LNCaP clone FGC (cell line): ENCODE measurements around the gene REEP6.
A peak's percentile ranks its signal among the peaks of the same experiment; 100 is the strongest.
"Not testable (repeated sequence)": the region's sequence is repeated elsewhere in the genome, so short reads cannot be mapped to it uniquely, and the experiment has no call there.

Experiments
- DNase-seq: peaks from one replicate; pipeline ENCODE4 v3.0.0-alpha.2; 2011; ENCODE audit warnings: low read depth
- H3K4me3 ChIP-seq: 2 replicates; pipeline ENCODE4 v1.5.1; 2011; ENCODE audit warnings: mild to moderate bottlenecking, low read depth, low read length, control low read depth
- TF ChIP-seq, protein P1 (sequence below): IDR thresholded peaks from 2 replicates; pipeline ENCODE4 v1.5.1; 2012; ENCODE audit warnings: mild to moderate bottlenecking; ENCODE audit not compliant: control insufficient read depth, insufficient read depth; ENCODE audit errors: extremely low read depth

REEP6 gene

DNA sequence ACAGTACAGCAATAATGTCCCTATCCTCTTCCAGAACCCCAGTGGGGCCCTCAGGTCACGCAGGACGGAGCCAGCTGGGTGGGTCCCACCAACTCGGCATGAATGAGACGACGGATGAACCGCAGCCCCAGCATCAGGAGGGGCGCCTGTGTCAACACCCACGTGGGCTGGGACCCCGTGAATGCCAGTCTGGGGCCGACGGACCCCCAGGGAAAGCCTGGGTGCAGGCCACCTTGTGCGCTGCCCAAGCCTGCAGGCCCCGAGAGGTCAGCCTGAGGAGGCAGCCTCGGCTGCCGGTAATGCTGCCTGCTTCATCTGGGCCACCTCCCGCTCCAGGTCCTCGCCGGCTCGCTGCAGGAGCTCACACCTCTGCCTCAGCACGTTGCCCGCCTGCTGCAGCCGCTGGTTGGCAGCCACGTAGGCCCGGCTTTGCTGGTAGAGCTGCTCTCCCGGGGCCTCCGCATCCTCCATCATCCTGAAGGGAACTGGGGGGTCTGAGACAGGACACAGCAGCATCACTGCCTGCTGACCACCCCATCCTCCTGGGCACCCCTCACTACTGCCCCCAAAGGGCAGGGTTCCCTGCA, 16.1 kb upstream of the REEP6 start:
- no peak for DNase-seq
- H3K4me3 ChIP-seq: no peak overlapping the region
- TF ChIP-seq, protein P1, sequence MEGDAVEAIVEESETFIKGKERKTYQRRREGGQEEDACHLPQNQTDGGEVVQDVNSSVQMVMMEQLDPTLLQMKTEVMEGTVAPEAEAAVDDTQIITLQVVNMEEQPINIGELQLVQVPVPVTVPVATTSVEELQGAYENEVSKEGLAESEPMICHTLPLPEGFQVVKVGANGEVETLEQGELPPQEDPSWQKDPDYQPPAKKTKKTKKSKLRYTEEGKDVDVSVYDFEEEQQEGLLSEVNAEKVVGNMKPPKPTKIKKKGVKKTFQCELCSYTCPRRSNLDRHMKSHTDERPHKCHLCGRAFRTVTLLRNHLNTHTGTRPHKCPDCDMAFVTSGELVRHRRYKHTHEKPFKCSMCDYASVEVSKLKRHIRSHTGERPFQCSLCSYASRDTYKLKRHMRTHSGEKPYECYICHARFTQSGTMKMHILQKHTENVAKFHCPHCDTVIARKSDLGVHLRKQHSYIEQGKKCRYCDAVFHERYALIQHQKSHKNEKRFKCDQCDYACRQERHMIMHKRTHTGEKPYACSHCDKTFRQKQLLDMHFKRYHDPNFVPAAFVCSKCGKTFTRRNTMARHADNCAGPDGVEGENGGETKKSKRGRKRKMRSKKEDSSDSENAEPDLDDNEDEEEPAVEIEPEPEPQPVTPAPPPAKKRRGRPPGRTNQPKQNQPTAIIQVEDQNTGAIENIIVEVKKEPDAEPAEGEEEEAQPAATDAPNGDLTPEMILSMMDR: no peak

DNA sequence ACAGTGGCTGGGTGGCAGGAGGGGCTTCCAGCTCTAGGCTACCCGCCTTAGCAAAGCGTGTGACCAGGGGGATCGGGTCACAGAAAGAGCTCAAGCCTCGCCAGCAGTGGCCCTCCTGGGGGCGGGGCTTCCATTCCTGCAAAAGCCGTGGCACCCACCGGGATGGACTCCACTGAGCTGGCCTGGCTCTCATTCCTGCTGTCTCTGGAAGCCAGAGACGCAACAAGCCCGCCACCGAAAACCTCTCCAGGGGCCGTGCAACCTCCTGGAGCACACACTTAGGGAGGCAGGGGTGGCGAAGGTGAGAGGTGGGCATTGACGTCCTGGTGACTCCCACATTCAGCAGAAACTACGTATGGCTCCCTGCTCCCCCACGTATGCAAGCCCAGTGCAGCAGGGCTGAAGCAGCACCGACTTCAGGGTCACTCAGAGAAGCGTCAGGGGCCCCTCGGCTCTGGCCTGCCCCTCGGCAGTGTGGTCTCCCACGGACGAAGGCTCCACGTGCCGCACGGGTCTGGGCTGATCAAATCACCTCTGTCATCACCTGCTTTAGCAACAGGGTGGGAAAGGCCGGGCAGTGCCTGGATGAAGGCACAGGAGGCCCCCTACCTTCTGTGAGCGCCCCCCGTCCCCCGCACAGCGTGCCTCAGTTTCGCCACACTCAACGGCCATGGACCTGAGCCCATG, 15.1 kb upstream of the REEP6 start:
- TF ChIP-seq, protein P1: no peak
- no peak for DNase-seq
- no peak overlapping the region for H3K4me3 ChIP-seq

DNA sequence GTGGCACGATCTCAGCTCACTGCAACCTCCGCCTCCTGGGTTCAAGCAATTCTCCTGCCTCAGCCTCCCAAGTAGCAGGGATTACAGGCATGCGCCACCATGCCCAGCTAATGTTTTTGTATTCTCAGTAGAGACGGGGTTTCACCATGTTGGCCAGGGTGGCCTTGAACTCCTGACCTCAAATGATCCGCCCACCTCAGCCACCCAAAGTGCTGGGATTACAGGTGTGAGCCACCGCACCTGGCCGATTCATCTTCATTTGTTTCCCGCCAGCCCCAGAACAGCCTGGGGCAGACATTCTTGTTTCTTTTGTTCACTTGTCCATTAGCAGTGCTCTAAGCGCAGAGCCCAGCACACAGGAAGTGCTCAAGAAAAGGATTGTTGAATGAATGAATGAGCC, 13.9 kb upstream of the REEP6 start:
- DNase-seq, H3K4me3 ChIP-seq: not testable (repeated sequence)

DNA sequence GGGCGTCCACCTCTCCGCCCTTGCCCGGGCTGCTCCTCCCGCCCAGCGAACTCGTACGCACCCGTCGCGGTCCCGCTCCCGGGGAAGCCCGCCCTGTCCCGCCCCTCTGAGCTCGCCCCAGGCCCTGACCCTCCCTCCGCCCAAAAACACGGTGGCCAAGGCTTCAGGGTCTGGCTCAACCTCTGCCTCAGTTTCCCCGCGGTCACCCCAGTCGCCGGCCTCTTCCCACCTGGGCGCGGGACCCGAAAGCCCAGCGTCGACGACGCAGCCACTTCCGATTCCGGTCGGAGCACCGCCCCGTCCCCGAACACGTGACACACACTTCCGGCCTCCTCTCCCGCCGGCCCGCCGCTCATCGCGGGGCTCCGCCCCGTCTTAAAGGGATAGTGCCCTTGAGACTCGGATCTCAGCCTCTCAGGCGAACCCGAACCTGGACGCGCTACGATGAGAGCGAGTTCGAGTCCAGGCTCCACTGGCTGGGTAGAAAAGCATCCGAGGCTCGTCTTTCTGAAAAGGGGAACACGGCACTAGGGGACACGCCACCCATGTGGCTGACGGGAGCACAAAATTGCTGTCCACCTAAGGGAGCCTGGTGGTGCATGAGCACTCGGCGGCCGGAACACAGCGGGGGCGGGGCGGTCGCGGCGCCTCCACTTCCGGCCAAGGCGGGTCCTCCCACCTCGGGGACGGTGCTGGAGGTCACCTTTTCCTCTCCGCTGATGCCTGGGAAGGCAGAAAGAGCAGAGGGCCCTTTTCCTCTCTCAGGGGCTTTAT, 11.9 kb upstream of the REEP6 start, which contains the start of gene C19orf25:
Gene C19orf25, minus strand, starts transcription at position 282 of the 774 bp plus-strand sequence. CDS start 312 bp downstream, outside the sequence.
- H3K4me3 ChIP-seq: peak within 1 kb of the TSS; percentile 93
- peak; percentile 73 for DNase-seq
- TF ChIP-seq, protein P1: no peak

DNA sequence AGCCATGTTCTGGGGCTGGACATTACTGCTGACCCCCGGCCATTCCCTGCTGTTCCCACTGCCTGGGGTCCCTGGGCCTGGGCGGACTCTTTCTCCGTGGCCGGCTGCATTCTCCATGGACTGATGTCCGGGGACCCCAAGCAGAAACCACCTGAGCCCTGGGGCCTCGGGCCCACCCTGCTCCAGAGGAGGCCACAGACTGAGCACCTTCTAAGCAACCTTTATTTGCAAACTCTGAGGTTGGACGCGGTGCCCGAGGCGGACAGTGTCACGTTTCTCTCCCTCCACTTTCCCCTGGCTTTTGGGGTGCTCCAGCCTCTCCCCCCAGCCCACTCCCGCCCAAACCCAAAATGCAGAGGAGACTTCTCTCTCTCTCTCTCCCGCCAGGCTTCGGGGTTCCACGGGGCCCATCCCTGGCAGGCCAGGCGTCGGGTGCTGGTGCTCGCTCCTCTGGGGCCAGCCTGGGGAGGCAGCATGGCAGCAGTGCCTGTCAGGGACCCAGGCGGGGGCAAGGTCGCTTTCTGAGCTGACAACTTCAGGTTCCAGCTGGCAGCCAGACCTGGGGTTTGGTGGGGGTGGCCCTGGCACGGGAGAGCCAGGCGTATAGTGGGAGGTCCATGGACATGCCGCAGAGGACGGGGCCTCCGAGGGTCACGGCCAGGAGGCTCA, 9.6 kb upstream of the REEP6 start:
- DNase-seq: no peak
- TF ChIP-seq, protein P1: no peak
- no peak overlapping the region for H3K4me3 ChIP-seq

DNA sequence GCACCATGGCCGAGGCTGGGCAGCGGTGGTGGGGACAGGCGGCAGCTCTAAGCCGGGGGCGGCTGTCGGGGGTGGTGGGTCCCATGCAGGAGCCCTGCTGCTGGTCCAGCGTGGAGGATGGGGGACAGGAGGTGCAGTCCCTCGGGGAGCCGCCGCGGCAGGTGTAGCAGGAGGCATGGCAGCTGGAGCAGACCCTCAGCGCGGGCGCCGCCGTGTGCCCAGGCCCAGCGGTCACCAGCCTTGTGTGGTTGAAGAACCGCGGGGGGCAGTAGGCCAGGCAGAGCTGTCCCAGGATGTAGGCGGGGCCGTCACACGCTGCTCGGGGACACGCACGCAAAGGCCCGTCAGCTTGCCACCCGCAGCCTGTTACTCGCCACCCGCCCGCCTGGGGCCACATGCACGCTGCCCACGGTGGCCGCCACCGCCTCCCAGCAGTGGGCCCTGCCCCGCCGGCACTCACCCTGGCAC, 9.1 kb upstream of the REEP6 start:
- DNase-seq: no peak
- no peak overlapping the region for H3K4me3 ChIP-seq
- TF ChIP-seq, protein P1: no peak

DNA sequence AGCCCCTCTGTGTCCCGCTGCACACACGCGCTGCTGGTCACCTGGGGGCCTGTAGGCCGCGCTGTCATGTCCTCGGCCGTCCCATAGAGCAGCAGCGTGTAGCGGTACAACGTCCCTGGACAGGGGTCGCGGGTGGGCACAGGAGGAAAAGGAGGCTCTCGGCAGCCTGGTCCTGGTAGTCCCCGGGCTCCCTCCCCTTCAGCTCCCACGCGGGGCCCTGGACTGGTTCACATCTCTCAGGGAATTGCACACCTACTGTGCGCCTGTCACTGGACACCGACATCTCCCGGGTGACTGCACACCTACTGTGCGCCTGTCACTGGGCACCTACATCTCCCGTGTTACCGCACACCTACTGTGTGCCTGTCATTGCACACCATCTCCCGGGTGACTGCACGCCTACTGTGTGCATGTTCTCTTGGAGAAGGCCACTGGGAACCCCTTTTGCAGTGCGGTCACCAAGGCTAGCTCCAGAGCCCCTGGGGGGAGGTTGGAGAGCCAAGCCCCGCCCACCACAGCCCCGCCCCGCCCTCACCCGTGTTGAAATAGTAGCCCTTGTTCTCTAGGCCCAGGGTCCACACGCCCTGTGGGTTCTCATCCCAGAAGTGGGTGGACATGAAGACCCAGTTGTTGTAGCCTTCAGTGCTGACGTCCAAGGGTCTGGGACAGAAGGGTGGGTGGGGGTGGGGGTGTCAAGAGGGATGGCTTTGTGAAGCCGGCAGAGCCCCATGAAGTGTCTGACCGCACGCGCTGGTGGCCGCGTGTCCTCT, 8.4 kb upstream of the REEP6 start:
- TF ChIP-seq, protein P1: no peak
- DNase-seq: no peak
- no peak overlapping the region for H3K4me3 ChIP-seq
